Measurements from ENCODE around the gene CCNK. TPM values are rescaled to one million over a fixed set of nuclear protein-coding genes. Genes with fewer than 3 reads are reported as not detected.

CCNK gene
- total RNA-seq, 4 donors from 2014 or later, result 15.0 to 35.3 (median 19.1) TPM

DNA sequence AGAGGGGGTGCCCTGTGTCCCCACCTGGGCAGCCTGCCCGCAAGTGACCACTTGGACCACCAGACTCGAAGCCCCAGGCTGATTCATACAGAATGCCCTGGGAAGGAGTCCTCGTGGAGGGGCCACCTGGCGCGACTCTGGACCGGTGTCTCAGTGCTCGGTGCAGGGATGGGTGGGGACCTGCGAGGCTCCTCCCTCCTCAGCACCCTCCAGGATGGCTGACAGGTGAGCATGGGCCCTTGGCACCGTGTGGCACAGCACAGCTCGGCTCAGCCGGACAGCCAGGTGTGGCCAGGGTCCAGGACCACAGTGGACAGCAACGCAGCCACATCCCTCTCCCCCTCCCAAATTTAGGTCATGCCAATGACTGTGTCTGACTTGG, 44.5 kb downstream of the CCNK start:
- Histone ChIP-seq H3K36me3 (no peaks in the 10 kb centered on the region), H3K27me3 (no peaks in the 10 kb centered on the region), H3K4me3 (no peak overlapping the region), H3K4me1 (no peaks in the 10 kb centered on the region), H3K9me3 (no peaks in the 10 kb centered on the region), H3K27ac (peak overlapping the region in 1 of 4 donors; percentile 46)
- in situ Hi-C loops (cut with MboI; ENCODE audit: low sequenced_read_pairs in 4 of 4), result loop anchor here in 3 of 4 donors (10.0 kb wide), 2 partner anchors 99 to 109 kb away; no protein-coding TSS in a partner anchor
- ATAC-seq (no peak), DNase-seq (no peak)
- intact Hi-C loops (cut with DNase I; ENCODE audit: low total_unique reads), result no loop called here
- TF ChIP-seq, protein P1, sequence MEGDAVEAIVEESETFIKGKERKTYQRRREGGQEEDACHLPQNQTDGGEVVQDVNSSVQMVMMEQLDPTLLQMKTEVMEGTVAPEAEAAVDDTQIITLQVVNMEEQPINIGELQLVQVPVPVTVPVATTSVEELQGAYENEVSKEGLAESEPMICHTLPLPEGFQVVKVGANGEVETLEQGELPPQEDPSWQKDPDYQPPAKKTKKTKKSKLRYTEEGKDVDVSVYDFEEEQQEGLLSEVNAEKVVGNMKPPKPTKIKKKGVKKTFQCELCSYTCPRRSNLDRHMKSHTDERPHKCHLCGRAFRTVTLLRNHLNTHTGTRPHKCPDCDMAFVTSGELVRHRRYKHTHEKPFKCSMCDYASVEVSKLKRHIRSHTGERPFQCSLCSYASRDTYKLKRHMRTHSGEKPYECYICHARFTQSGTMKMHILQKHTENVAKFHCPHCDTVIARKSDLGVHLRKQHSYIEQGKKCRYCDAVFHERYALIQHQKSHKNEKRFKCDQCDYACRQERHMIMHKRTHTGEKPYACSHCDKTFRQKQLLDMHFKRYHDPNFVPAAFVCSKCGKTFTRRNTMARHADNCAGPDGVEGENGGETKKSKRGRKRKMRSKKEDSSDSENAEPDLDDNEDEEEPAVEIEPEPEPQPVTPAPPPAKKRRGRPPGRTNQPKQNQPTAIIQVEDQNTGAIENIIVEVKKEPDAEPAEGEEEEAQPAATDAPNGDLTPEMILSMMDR (IDR thresholded peaks at IDR 0.05 in 4 of 5, conservative IDR thresholded peaks at IDR 0.05 in 1 of 5), result no peak
- no peak for TF ChIP-seq POLR2A (IDR thresholded peaks at IDR 0.05)

DNA sequence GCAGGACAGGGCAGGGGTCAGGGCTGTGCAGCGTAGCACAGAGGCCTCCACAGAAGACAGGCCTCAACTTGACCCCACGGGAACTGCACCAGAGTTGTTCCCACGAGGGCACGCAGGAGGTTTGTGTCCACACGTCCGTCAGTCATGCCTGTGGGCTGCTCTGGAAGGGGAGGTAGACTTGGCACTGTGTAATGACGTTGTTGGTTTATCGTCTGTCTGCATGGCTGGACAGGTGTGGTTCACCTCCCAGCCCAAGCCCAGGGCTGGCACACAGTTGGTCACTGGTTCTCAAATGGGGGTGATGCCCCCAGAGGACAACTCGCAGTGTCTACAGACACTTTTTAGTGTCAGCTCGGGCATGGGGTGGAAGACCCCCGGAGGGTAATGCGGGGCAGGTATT, 45.8 kb downstream of the CCNK start:
- H3K9me3 ChIP-seq, result no peaks in the 10 kb centered on the region
- no peaks in the 10 kb centered on the region for H3K4me1 ChIP-seq
- no peaks in the 10 kb centered on the region for H3K36me3 ChIP-seq
- in situ Hi-C loops (cut with MboI; ENCODE audit: low sequenced_read_pairs in 4 of 4), result loop anchor here in 3 of 4 donors (10.0 kb wide), 2 partner anchors 98 to 108 kb away; no protein-coding TSS in a partner anchor
- intact Hi-C loops (cut with DNase I; ENCODE audit: low total_unique reads), result no loop called here
- no peaks in the 10 kb centered on the region for H3K27me3 ChIP-seq
- TF ChIP-seq, protein P1 (IDR thresholded peaks at IDR 0.05 in 4 of 5, conservative IDR thresholded peaks at IDR 0.05 in 1 of 5), result no peak
- TF ChIP-seq POLR2A (IDR thresholded peaks at IDR 0.05), result no peak
- peak overlapping the region in 1 of 4 donors; percentile 46 for H3K27ac ChIP-seq
- no peak for DNase-seq
- ATAC-seq, result no peak
- H3K4me3 ChIP-seq, result no peak overlapping the region

DNA sequence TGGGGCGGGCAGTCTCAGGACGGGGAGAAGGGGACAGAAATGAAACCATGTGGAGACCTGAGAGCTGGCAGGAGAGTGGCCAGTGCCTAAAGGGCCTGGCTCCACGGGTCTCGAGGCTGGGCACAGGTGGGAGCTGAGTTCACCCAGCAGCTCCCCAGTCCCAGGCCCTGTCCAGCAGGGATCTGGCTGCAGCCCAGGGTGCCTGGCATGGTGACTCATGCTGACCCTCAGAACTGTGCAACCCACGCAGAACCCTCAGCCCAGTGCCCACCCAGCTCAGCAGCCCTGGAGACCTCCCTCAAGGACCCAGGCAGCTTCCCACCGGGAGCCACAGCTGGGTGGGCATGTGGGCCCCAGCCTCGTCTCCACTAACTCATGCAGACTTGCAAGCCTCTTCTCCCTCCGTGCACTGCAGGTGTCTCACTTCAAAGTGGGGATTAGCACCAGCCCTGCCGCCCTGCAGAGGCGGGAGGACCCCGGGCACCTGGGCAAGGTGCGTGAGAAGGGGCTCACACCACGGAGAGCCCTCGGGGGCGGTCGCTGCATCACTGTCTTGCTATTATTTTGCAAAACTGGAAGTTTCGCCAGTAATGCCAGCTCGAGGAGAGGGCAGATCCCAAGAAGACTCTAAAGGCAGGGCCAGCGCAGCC, 46.3 kb downstream of the CCNK start:
- Histone ChIP-seq H3K27ac (no peak overlapping the region), H3K4me3 (no peak overlapping the region), H3K4me1 (no peaks in the 10 kb centered on the region), H3K9me3 (no peaks in the 10 kb centered on the region), H3K36me3 (no peaks in the 10 kb centered on the region), H3K27me3 (no peaks in the 10 kb centered on the region)
- no peak for TF ChIP-seq POLR2A (IDR thresholded peaks at IDR 0.05)
- TF ChIP-seq, protein P1 (IDR thresholded peaks at IDR 0.05 in 4 of 5, conservative IDR thresholded peaks at IDR 0.05 in 1 of 5), result no peak
- no peak for DNase-seq
- in situ Hi-C loops (cut with MboI; ENCODE audit: low sequenced_read_pairs in 4 of 4) (loop anchor here in 3 of 4 donors (10.0 kb wide), 2 partner anchors 97 to 107 kb away; no protein-coding TSS in a partner anchor), intact Hi-C loops (cut with DNase I; ENCODE audit: low total_unique reads) (no loop called here)
- ATAC-seq, result no peak

DNA sequence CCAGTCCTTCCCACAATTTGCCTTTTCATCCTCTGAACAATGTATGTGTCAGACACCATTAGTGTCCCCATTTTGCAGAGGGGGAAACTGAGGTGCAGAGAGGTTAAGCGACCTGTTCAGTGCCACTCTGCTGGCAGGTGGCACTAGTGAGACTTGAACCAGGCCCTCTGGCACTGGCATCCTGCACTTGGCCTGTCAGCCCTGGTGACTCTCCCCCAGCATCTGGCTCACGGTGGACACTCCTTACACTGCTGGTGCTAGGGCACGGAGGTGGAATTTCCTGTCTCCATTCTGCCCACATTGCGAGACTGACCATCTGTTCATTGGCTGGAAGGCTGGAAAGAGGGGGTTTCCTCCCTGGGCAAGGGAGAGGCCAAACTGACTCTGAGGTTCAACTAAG, 48.7 kb downstream of the CCNK start:
- no peak overlapping the region for H3K27ac ChIP-seq
- H3K4me3 ChIP-seq, result no peak overlapping the region
- intact Hi-C loops (cut with DNase I; ENCODE audit: low total_unique reads) (no loop called here), in situ Hi-C loops (cut with MboI; ENCODE audit: low sequenced_read_pairs in 4 of 4) (loop anchor here in 3 of 4 donors (10.0 kb wide), 2 partner anchors 95 to 105 kb away; no protein-coding TSS in a partner anchor)
- H3K27me3 ChIP-seq, result no peaks in the 10 kb centered on the region
- ATAC-seq (no peak), DNase-seq (no peak)
- no peaks in the 10 kb centered on the region for H3K36me3 ChIP-seq
- no peaks in the 10 kb centered on the region for H3K9me3 ChIP-seq
- H3K4me1 ChIP-seq, result no peaks in the 10 kb centered on the region
- TF ChIP-seq, protein P1 (IDR thresholded peaks at IDR 0.05 in 4 of 5, conservative IDR thresholded peaks at IDR 0.05 in 1 of 5), result no peak
- no peak for TF ChIP-seq POLR2A (IDR thresholded peaks at IDR 0.05)
